Inferior parietal cortex (tissue), 1 donor: ENCODE data around the gene MIX23.
A peak's percentile ranks its signal among the peaks of the same experiment; 100 is the strongest.

Source experiments
- DNase-seq: peaks from one replicate; pipeline ENCODE4 v3.0.0-alpha.2; 2016; ENCODE audit errors: extremely low spot score

Gene MIX23

GRCh38 chr3:122382888-122383666, at the start of gene MIX23:
TSS of gene MIX23 (minus strand) at chr3:122383231. CDS start at chr3:122383224, 7 bp downstream.
- DNase-seq, result peak; percentile 87

GRCh38 chr3:122430371-122430770, 47.3 kb upstream of the MIX23 start:
- DNase-seq, result no peak

- DNase-seq, result no peak
These were observed 44.9 kb upstream of the MIX23 start for GRCh38 chr3:122427857-122428471.

GRCh38 chr3:122421836-122422235, 38.8 kb upstream of the MIX23 start:
- DNase-seq, result no peak

- DNase-seq, result no peak
These were observed 38.1 kb upstream of the MIX23 start for GRCh38 chr3:122421101-122421500.

GRCh38 chr3:122416966-122417365, 33.9 kb upstream of the MIX23 start:
- DNase-seq, result no peak

GRCh38 chr3:122415762-122416654, 33.0 kb upstream of the MIX23 start, which contains the start of gene WDR5B:
TSS of gene WDR5B (minus strand) at chr3:122416062. CDS start at chr3:122415528, 534 bp downstream.
- DNase-seq, result peak; percentile 99

GRCh38 chr3:122415104-122415744, 32.2 kb upstream of the MIX23 start:
- peak; percentile 29 for DNase-seq

- DNase-seq, result no peak
These were observed 31.4 kb upstream of the MIX23 start for GRCh38 chr3:122414391-122414790.

GRCh38 chr3:122410639-122411038, 27.6 kb upstream of the MIX23 start:
- DNase-seq, result no peak

- no peak for DNase-seq
These were observed 27.1 kb upstream of the MIX23 start for GRCh38 chr3:122410111-122410510.

- DNase-seq, result no peak
These were observed 26.4 kb upstream of the MIX23 start for GRCh38 chr3:122409446-122409845.

- DNase-seq, result no peak
These were observed 24.9 kb upstream of the MIX23 start for GRCh38 chr3:122407946-122408345.

GRCh38 chr3:122406198-122406597, 23.2 kb upstream of the MIX23 start:
- DNase-seq, result no peak

GRCh38 chr3:122405015-122405414, 22.0 kb upstream of the MIX23 start:
- no peak for DNase-seq

- DNase-seq, result no peak
These were observed 20.5 kb upstream of the MIX23 start for GRCh38 chr3:122403489-122403888.

- DNase-seq, result no peak
These were observed 15.9 kb upstream of the MIX23 start for GRCh38 chr3:122398920-122399319.

GRCh38 chr3:122397201-122397600, 14.2 kb upstream of the MIX23 start:
- no peak for DNase-seq

- no peak for DNase-seq
These were observed 13.5 kb upstream of the MIX23 start for GRCh38 chr3:122396511-122396910.

- no peak for DNase-seq
These were observed 12.6 kb upstream of the MIX23 start for GRCh38 chr3:122395582-122395981.

- DNase-seq, result no peak
These were observed 11.1 kb upstream of the MIX23 start for GRCh38 chr3:122394173-122394572.
